Measurements from ENCODE around the gene RCBTB1.
A peak's percentile ranks its signal among the peaks of the same experiment; 100 is the strongest.
"Not testable (repeated sequence)": the region's sequence is repeated elsewhere in the genome, so short reads cannot be mapped to it uniquely, and the experiment has no call there.

Gene RCBTB1

GRCh38 chr13:49512578-49512977 is 72.8 kb downstream of the RCBTB1 start:
- no peak for DNase-seq (ENCODE audit: low read depth)

- no peak for DNase-seq (ENCODE audit: low read depth)
Measured at GRCh38 chr13:49503951-49504350, 81.4 kb downstream of the RCBTB1 start.

GRCh38 chr13:49502954-49503353 is 82.4 kb downstream of the RCBTB1 start:
- no peak for DNase-seq (ENCODE audit: low read depth)

GRCh38 chr13:49499889-49500660 is 85.3 kb downstream of the RCBTB1 start:
- peak; percentile 49 for DNase-seq (ENCODE audit: low read depth)

GRCh38 chr13:49498206-49498605 is 87.2 kb downstream of the RCBTB1 start:
- DNase-seq (ENCODE audit: low read depth) = no peak

GRCh38 chr13:49497272-49497671 is 88.1 kb downstream of the RCBTB1 start:
- DNase-seq (ENCODE audit: low read depth) = no peak

DNA sequence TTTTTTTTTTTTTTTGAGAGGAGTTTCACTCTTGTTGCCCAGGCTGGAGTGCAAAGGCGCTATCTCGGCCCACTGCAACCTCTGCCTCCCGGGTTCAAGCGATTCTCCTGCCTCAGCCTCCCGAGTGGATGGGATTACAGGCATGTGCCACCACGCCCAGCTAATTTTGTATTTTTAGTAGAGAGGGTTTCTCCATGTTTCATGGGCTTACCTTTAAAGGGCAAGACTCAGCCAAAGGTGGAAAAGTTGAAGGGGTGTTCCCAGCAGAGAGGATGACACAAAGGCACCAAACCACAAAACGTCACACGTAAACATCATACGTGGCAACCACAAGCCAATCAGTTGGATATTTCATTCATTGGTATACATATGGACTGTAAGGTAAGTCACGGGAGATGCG is 88.5 kb downstream of the RCBTB1 start:
- not testable (repeated sequence) for DNase-seq (ENCODE audit: low read depth)

- DNase-seq (ENCODE audit: low read depth) = no peak
Measured at GRCh38 chr13:49495783-49496762, 89.3 kb downstream of the RCBTB1 start, which contains the start of gene PHF11. Gene PHF11 (plus strand): TSS chr13:49495953. CDS start chr13:49496002, 49 bp downstream.

DNA sequence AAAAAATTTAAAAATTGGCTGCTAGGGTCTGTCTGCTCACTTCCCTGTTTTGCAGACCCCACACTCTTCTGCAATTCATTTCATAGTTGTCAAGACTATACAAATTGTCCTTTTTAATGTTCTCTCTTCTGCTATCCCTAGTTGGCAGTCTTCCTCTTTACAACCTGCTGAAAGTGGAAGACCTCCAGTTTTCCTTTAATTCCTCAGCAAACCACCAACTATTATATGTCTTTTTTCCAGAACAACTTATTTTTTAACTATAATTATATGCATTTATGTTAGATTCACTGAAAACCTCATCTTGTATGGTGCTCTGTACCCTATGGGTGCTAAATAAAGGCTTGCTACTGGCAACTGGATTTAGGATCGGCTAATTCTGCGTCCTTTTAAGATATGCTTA is 90.7 kb downstream of the RCBTB1 start:
- no peak for DNase-seq (ENCODE audit: low read depth)

- no peak for DNase-seq (ENCODE audit: low read depth)
Measured at GRCh38 chr13:49488563-49488962, 96.8 kb downstream of the RCBTB1 start.

All from non-pigmented ciliary epithelial cell (primary cell).